GM23338 (cell line): ENCODE measurements around the gene PHKA2. TPM values are rescaled to one million over a fixed set of nuclear protein-coding genes. Genes with fewer than 3 reads are reported as not detected.

Experiments used
- ATAC-seq: fragments of 200-7000 bp; cut with Tn5 transposase; 3 replicates; pipeline ENCODE4 v1.9.1; 2020
- DNase-seq: peaks from one replicate; pipeline ENCODE4 v3.0.0-alpha.2; 2015; ENCODE audit warnings: low spot score
- H2AFZ ChIP-seq: fragments of 200-600 bp; sonication (generic); 2 replicates; pipeline ENCODE4 v1.8.0; 2016; ENCODE audit warnings: antibody characterized with exemption, mild to moderate bottlenecking, moderate library complexity
- H3F3A ChIP-seq: fragments of 200-600 bp; sonication (generic); replicated peaks from 2 replicates; pipeline ENCODE4 v1.8.0; 2017; ENCODE audit warnings: antibody characterized with exemption, mixed run types, low read depth
- H3K27ac ChIP-seq: fragments of 200-600 bp; sonication (generic); 2 replicates; pipeline ENCODE4 v1.6.1; 2016; ENCODE audit warnings: low read depth
- H3K27me3 ChIP-seq: fragments of 200-600 bp; sonication (generic); 2 replicates; pipeline ENCODE4 v1.8.0; 2016; ENCODE audit warnings: mild to moderate bottlenecking, mixed run types, moderate library complexity; ENCODE audit not compliant: insufficient read depth
- H3K36me3 ChIP-seq: fragments of 200-600 bp; sonication (generic); 2 replicates; pipeline ENCODE4 v1.8.0; 2016; ENCODE audit warnings: mild to moderate bottlenecking; ENCODE audit not compliant: insufficient read depth
- H3K4me1 ChIP-seq: fragments of 200-600 bp; sonication (generic); 2 replicates; pipeline ENCODE4 v1.8.0; 2016; ENCODE audit warnings: mild to moderate bottlenecking, moderate library complexity; ENCODE audit not compliant: insufficient read depth
- H3K4me2 ChIP-seq: fragments of 200-600 bp; sonication (generic); 2 replicates; pipeline ENCODE4 v1.7.1; 2017; ENCODE audit warnings: mixed run types
- H3K4me3 ChIP-seq: fragments of 200-600 bp; sonication (generic); 2 replicates; pipeline ENCODE4 v1.6.1; 2016; ENCODE audit warnings: mixed run types
- H3K79me2 ChIP-seq: fragments of 200-600 bp; sonication (generic); replicated peaks from 2 replicates; pipeline ENCODE4 v1.8.0; 2017; ENCODE audit warnings: mild to moderate bottlenecking; ENCODE audit not compliant: insufficient read depth
- H3K9me2 ChIP-seq: fragments of 200-600 bp; sonication (generic); 2 replicates; pipeline ENCODE4 v1.8.0; 2017; ENCODE audit not compliant: insufficient read depth
- H4K20me1 ChIP-seq: fragments of 200-600 bp; sonication (generic); replicated peaks from 2 replicates; pipeline ENCODE4 v1.8.0; 2017; ENCODE audit warnings: mild to moderate bottlenecking; ENCODE audit not compliant: insufficient read depth
- H3K27ac Mint-ChIP-seq: 2 replicates; pipeline ENCODE4 v1.8.0; 2020; ENCODE audit warnings: inconsistent platforms, mild to moderate bottlenecking, moderate library complexity, mixed read lengths
- H3K27me3 Mint-ChIP-seq: 3 replicates; pipeline ENCODE4 v1.8.0; 2022; ENCODE audit warnings: low read depth, mild to moderate bottlenecking, moderate library complexity, mixed read lengths, inconsistent platforms; ENCODE audit not compliant: insufficient read depth, poor library complexity
- H3K36me3 Mint-ChIP-seq: 3 replicates; pipeline ENCODE4 v1.8.0; 2021; ENCODE audit warnings: low read depth, mild to moderate bottlenecking, inconsistent platforms, moderate library complexity, mixed read lengths
- H3K4me1 Mint-ChIP-seq: 3 replicates; pipeline ENCODE4 v1.8.0; 2020; ENCODE audit warnings: mild to moderate bottlenecking, inconsistent platforms, mixed read lengths
- H3K4me3 Mint-ChIP-seq: 3 replicates; pipeline ENCODE4 v1.8.0; 2021; ENCODE audit warnings: moderate library complexity, mild to moderate bottlenecking, inconsistent platforms, mixed read lengths
- H3K9me3 Mint-ChIP-seq: 3 replicates; pipeline ENCODE4 v1.8.0; 2020; ENCODE audit warnings: moderate library complexity, mild to moderate bottlenecking, inconsistent platforms, mixed read lengths
- CREB1 ChIP-seq: fragments of 250-450 bp; sonication (Bioruptor Pico); IDR thresholded peaks from 2 replicates; pipeline ENCODE4 v1.5.0; 2020; ENCODE audit warnings: low read depth, mild to moderate bottlenecking, moderate library complexity
- EZH2 ChIP-seq: fragments of 200-600 bp; sonication (generic); IDR thresholded peaks from one replicate; pipeline ENCODE4 v1.8.0; 2017; ENCODE audit warnings: antibody characterized with exemption, mild to moderate bottlenecking, low read depth; ENCODE audit not compliant: unreplicated experiment
- EZH2phosphoT487 ChIP-seq: fragments of 200-600 bp; sonication (generic); IDR thresholded peaks from one replicate; pipeline ENCODE4 v1.8.1; 2018; ENCODE audit warnings: antibody characterized with exemption; ENCODE audit not compliant: unreplicated experiment
- JUNB ChIP-seq: IDR thresholded peaks from one replicate; pipeline ENCODE4 v1.6.1; 2016; ENCODE audit warnings: antibody characterized with exemption; ENCODE audit not compliant: unreplicated experiment
- NANOG ChIP-seq: IDR thresholded peaks from 2 replicates; pipeline ENCODE4 v1.6.1; 2016; ENCODE audit warnings: antibody characterized with exemption, borderline replicate concordance
- POLR2AphosphoS5 ChIP-seq: IDR thresholded peaks from 2 replicates; pipeline ENCODE4 v1.6.1; 2016; ENCODE audit warnings: antibody characterized with exemption, low read depth
- STAT1 ChIP-seq: IDR thresholded peaks from one replicate; pipeline ENCODE4 v1.6.1; 2016; ENCODE audit warnings: antibody characterized with exemption; ENCODE audit not compliant: unreplicated experiment
- ZNF114 ChIP-seq: fragments of 250-450 bp; sonication (Bioruptor Pico); IDR thresholded peaks from 2 replicates; pipeline ENCODE4 v1.5.0; 2020; ENCODE audit warnings: mild to moderate bottlenecking, moderate library complexity
- ZNF331 ChIP-seq: fragments of 250-450 bp; sonication (Bioruptor Pico); IDR thresholded peaks from 2 replicates; pipeline ENCODE4 v1.5.0; 2020; ENCODE audit warnings: low read depth, mild to moderate bottlenecking, moderate library complexity
- long read RNA-seq: library from polyadenylated mRNA; unstranded; transcript quantifications from one replicate; pipeline ENCODE4 v2.0.0, GENCODE V29; 2020; ENCODE audit not compliant: unreplicated experiment
- polyA plus RNA-seq: library from polyadenylated mRNA; unstranded; fragments of >200 nt; fragmentation: Nextera tagmentation; extraction: Ambion mirVana; gene quantifications from 2 replicates; pipeline ENCODE4 v1.2.1, GENCODE V29; 2016
- total RNA-seq: library from RNA; depleted of rRNA; stranded (reverse); fragments of >200 nt; shearing (Covaris generic); gene quantifications from 2 replicates; pipeline ENCODE4 v1.2.3, GENCODE V29; 2014; rRNA removed
- TF ChIP-seq, protein P1 (sequence below): fragments of 250-450 bp; sonication (Bioruptor Pico); IDR thresholded peaks from 2 replicates; pipeline ENCODE4 v1.5.0; 2020; ENCODE audit warnings: mild to moderate bottlenecking, moderate library complexity
- TF ChIP-seq, protein P2 (sequence below): IDR thresholded peaks from 2 replicates; pipeline ENCODE4 v1.6.1; 2016; ENCODE audit warnings: antibody characterized with exemption
- TF ChIP-seq, protein P3 (sequence below), 2 experiments: fragments of 200-600 bp in 1 of 2; sonication (generic) in 1 of 2; conservative IDR thresholded peaks; 2 replicates each; pipeline versions ENCODE4 v1.5.1 to v1.6.1; 2016 to 2017; ENCODE audit warnings: antibody characterized with exemption in 2 of 2, low read depth in 2 of 2, mild to moderate bottlenecking in 2 of 2, moderate library complexity in 1 of 2

The PHKA2 gene, protein sequence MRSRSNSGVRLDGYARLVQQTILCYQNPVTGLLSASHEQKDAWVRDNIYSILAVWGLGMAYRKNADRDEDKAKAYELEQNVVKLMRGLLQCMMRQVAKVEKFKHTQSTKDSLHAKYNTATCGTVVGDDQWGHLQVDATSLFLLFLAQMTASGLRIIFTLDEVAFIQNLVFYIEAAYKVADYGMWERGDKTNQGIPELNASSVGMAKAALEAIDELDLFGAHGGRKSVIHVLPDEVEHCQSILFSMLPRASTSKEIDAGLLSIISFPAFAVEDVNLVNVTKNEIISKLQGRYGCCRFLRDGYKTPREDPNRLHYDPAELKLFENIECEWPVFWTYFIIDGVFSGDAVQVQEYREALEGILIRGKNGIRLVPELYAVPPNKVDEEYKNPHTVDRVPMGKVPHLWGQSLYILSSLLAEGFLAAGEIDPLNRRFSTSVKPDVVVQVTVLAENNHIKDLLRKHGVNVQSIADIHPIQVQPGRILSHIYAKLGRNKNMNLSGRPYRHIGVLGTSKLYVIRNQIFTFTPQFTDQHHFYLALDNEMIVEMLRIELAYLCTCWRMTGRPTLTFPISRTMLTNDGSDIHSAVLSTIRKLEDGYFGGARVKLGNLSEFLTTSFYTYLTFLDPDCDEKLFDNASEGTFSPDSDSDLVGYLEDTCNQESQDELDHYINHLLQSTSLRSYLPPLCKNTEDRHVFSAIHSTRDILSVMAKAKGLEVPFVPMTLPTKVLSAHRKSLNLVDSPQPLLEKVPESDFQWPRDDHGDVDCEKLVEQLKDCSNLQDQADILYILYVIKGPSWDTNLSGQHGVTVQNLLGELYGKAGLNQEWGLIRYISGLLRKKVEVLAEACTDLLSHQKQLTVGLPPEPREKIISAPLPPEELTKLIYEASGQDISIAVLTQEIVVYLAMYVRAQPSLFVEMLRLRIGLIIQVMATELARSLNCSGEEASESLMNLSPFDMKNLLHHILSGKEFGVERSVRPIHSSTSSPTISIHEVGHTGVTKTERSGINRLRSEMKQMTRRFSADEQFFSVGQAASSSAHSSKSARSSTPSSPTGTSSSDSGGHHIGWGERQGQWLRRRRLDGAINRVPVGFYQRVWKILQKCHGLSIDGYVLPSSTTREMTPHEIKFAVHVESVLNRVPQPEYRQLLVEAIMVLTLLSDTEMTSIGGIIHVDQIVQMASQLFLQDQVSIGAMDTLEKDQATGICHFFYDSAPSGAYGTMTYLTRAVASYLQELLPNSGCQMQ
- 23.7 and 23.9 TPM in 2 replicates for total RNA-seq
- polyA plus RNA-seq = 8.0 and 9.2 TPM in 2 replicates
- long read RNA-seq, partial matches to known transcripts = 3 of 4 reads
- long read RNA-seq, other reads (novel, unspliced or antisense) = 0 of 4 reads

DNA sequence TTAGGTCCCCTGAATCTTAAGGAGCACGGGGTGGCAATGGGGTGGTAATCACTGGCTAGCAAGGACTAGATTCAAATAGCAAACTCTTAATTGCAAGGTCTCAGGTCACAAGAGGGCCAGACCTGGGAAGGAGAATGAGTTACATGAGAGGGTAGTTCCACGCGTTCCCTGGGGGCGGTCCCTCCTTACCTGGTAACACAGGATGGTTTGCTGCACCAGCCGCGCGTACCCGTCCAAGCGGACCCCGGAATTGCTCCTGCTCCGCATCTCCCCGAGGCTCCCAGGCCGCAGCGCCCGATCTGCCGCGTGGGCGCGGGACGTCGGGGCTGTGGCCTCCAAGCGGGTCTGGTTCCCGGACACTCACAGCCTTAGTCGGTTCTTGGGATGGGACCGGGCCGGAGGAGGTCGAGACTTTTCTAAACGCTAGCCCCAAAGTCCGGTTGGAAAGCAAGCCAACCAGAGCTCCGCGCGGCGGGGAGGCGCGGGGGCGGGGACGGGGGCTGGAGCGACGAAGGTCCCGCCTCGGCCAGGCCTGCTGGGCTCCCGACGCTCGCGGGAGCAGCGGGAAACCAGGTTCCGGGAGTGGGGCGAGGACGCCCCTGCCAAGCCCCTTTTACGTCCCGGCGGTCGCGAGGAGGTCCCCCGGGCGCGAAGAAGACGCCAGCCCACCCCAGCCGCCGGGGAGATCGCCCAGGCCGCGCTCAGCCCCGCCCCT is at the start of gene PHKA2:
Gene PHKA2 (minus strand): TSS at position 449 of the 715 bp plus-strand sequence. CDS start 182 bp downstream, at position 267.
- no peaks in the 10 kb centered on the region; the same call in 2 of the 3 replicates for H3K36me3 Mint-ChIP-seq
- Histone ChIP-seq H2AFZ (peak within 1 kb of the TSS; percentile 78), H3K9me2 (no peaks in the 10 kb centered on the region), H3F3A (no peaks in the 10 kb centered on the region), H3K36me3 (no peaks in the 10 kb centered on the region), H3K4me2 (peak within 1 kb of the TSS; percentile 81), H4K20me1 (no peaks in the 10 kb centered on the region), H3K27me3 (no peaks in the 10 kb centered on the region), H3K27ac (peak within 1 kb of the TSS; percentile 85), H3K79me2 (peaks cover 35% of the 10 kb centered on the region), H3K4me3 (peak within 1 kb of the TSS; percentile 74), H3K4me1 (no peaks in the 10 kb centered on the region)
- H3K27ac Mint-ChIP-seq = peak within 1 kb of the TSS; percentile 78; the same call in 1 of the 2 replicates
- H3K9me3 Mint-ChIP-seq = no peaks in the 10 kb centered on the region
- ATAC-seq (peak; percentile 62), DNase-seq (peak; percentile 61)
- H3K4me3 Mint-ChIP-seq = peak within 1 kb of the TSS; percentile 91
- no peaks in the 10 kb centered on the region for H3K27me3 Mint-ChIP-seq
- H3K4me1 Mint-ChIP-seq = peaks cover 8% of the 10 kb centered on the region
- TF ChIP-seq, protein P1, sequence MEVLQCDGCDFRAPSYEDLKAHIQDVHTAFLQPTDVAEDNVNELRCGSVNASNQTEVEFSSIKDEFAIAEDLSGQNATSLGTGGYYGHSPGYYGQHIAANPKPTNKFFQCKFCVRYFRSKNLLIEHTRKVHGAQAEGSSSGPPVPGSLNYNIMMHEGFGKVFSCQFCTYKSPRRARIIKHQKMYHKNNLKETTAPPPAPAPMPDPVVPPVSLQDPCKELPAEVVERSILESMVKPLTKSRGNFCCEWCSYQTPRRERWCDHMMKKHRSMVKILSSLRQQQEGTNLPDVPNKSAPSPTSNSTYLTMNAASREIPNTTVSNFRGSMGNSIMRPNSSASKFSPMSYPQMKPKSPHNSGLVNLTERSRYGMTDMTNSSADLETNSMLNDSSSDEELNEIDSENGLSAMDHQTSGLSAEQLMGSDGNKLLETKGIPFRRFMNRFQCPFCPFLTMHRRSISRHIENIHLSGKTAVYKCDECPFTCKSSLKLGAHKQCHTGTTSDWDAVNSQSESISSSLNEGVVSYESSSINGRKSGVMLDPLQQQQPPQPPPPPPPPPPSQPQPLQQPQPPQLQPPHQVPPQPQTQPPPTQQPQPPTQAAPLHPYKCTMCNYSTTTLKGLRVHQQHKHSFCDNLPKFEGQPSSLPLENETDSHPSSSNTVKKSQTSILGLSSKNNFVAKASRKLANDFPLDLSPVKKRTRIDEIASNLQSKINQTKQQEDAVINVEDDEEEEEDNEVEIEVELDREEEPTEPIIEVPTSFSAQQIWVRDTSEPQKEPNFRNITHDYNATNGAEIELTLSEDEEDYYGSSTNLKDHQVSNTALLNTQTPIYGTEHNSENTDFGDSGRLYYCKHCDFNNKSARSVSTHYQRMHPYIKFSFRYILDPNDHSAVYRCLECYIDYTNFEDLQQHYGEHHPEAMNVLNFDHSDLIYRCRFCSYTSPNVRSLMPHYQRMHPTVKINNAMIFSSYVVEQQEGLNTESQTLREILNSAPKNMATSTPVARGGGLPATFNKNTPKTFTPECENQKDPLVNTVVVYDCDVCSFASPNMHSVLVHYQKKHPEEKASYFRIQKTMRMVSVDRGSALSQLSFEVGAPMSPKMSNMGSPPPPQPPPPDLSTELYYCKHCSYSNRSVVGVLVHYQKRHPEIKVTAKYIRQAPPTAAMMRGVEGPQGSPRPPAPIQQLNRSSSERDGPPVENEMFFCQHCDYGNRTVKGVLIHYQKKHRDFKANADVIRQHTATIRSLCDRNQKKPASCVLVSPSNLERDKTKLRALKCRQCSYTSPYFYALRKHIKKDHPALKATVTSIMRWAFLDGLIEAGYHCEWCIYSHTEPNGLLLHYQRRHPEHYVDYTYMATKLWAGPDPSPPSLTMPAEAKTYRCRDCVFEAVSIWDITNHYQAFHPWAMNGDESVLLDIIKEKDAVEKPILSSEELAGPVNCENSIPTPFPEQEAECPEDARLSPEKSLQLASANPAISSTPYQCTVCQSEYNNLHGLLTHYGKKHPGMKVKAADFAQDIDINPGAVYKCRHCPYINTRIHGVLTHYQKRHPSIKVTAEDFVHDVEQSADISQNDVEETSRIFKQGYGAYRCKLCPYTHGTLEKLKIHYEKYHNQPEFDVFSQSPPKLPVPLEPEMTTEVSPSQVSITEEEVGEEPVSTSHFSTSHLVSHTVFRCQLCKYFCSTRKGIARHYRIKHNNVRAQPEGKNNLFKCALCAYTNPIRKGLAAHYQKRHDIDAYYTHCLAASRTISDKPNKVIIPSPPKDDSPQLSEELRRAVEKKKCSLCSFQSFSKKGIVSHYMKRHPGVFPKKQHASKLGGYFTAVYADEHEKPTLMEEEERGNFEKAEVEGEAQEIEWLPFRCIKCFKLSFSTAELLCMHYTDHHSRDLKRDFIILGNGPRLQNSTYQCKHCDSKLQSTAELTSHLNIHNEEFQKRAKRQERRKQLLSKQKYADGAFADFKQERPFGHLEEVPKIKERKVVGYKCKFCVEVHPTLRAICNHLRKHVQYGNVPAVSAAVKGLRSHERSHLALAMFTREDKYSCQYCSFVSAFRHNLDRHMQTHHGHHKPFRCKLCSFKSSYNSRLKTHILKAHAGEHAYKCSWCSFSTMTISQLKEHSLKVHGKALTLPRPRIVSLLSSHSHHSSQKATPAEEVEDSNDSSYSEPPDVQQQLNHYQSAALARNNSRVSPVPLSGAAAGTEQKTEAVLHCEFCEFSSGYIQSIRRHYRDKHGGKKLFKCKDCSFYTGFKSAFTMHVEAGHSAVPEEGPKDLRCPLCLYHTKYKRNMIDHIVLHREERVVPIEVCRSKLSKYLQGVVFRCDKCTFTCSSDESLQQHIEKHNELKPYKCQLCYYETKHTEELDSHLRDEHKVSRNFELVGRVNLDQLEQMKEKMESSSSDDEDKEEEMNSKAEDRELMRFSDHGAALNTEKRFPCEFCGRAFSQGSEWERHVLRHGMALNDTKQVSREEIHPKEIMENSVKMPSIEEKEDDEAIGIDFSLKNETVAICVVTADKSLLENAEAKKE (CRISPR knock-in tag) = no peak
- TF ChIP-seq POLR2AphosphoS5 (no peak), EZH2phosphoT487 (no peak), ZNF331 (no peak), NANOG (no peak), EZH2 (no peak), STAT1 (no peak), JUNB (no peak), ZNF114 (no peak), CREB1 (CRISPR knock-in tag) (no peak)
- TF ChIP-seq, protein P2, sequence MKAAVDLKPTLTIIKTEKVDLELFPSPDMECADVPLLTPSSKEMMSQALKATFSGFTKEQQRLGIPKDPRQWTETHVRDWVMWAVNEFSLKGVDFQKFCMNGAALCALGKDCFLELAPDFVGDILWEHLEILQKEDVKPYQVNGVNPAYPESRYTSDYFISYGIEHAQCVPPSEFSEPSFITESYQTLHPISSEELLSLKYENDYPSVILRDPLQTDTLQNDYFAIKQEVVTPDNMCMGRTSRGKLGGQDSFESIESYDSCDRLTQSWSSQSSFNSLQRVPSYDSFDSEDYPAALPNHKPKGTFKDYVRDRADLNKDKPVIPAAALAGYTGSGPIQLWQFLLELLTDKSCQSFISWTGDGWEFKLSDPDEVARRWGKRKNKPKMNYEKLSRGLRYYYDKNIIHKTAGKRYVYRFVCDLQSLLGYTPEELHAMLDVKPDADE = no peak
- TF ChIP-seq, protein P3, sequence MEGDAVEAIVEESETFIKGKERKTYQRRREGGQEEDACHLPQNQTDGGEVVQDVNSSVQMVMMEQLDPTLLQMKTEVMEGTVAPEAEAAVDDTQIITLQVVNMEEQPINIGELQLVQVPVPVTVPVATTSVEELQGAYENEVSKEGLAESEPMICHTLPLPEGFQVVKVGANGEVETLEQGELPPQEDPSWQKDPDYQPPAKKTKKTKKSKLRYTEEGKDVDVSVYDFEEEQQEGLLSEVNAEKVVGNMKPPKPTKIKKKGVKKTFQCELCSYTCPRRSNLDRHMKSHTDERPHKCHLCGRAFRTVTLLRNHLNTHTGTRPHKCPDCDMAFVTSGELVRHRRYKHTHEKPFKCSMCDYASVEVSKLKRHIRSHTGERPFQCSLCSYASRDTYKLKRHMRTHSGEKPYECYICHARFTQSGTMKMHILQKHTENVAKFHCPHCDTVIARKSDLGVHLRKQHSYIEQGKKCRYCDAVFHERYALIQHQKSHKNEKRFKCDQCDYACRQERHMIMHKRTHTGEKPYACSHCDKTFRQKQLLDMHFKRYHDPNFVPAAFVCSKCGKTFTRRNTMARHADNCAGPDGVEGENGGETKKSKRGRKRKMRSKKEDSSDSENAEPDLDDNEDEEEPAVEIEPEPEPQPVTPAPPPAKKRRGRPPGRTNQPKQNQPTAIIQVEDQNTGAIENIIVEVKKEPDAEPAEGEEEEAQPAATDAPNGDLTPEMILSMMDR (conservative IDR thresholded peaks at IDR 0.05; ENCODE audit: low read depth in 2 of 2) = no peak
